ENCODE results near the gene RMI1. TPM values are rescaled to one million over a fixed set of nuclear protein-coding genes. Genes with fewer than 3 reads are reported as not detected.
A peak's percentile ranks its signal among the peaks of the same experiment; 100 is the strongest.

Gene RMI1
- total RNA-seq, 2 donors from 2014 or later = 27.1 to 33.2 TPM

DNA sequence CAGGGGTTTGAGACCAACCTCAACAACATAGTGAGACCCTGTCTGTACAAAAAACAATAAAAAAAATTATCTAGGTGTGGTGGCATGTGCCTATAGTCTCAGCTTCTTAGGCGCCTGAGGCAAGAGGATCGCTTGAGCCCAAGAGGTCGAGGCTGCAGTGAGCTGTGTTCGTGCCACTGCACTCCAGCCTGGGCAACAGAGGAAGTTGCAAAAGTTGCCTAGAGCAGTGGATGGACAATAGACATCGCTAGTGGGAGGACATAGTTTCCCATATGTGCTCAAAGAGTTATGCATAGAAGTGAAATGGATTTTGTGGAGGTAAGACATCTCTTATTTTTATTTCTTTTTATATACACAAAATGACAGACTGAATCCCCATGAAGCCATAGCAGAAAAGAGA lies 19.6 kb upstream of the RMI1 start:
- no peaks in the 10 kb centered on the region for H3K36me3 ChIP-seq (ENCODE audit: control insufficient read depth, insufficient read depth, low read length)
- H3K9me3 ChIP-seq (ENCODE audit: control insufficient read depth, low read length) = no peaks in the 10 kb centered on the region
- WGBS, 2 experiments (ENCODE audit: insufficient coverage in 1 of 2, insufficient read length in 1 of 2) = 87 to 95% methylated on average over 4 to 5 of the region's 5 CpGs
- H3K27ac ChIP-seq (ENCODE audit: low read depth, low read length) = no peak overlapping the region
- H3K4me1 Mint-ChIP-seq = peaks cover 4% of the 10 kb centered on the region
- H3K4me3 Mint-ChIP-seq = no peak overlapping the region
- no peaks in the 10 kb centered on the region for H3K4me1 ChIP-seq (ENCODE audit: control insufficient read depth, insufficient read depth, low read length)
- no peak for TF ChIP-seq CTCF (conservative IDR thresholded peaks at IDR 0.05)
- no peak overlapping the region for H3K4me3 ChIP-seq (ENCODE audit: low read length)
- H3K27ac Mint-ChIP-seq = no peak overlapping the region
- H3K27me3 ChIP-seq (ENCODE audit: control insufficient read depth, insufficient read depth, low read length, poor library complexity, severe bottlenecking) = no peaks in the 10 kb centered on the region
- DNase-seq = no peak
- no peak overlapping the region for H3K9ac ChIP-seq (ENCODE audit: extremely low read depth, low read length, poor library complexity, severe bottlenecking)
- no peaks in the 10 kb centered on the region for H3K27me3 Mint-ChIP-seq (ENCODE audit: insufficient read depth)
- no peaks in the 10 kb centered on the region for H3K9me3 Mint-ChIP-seq
- H3K36me3 Mint-ChIP-seq (ENCODE audit: low read depth) = peaks cover 3% of the 10 kb centered on the region

- H3K9ac ChIP-seq (ENCODE audit: extremely low read depth, low read length, poor library complexity, severe bottlenecking) = no peak overlapping the region
- TF ChIP-seq CTCF (conservative IDR thresholded peaks at IDR 0.05) = no peak
- peaks cover 10% of the 10 kb centered on the region for H3K36me3 ChIP-seq (ENCODE audit: control insufficient read depth, insufficient read depth, low read length)
- H3K4me3 Mint-ChIP-seq = no peak overlapping the region
- no peak overlapping the region for H3K4me3 ChIP-seq (ENCODE audit: low read length)
- no peaks in the 10 kb centered on the region for H3K9me3 Mint-ChIP-seq
- no peak for DNase-seq
- H3K27ac Mint-ChIP-seq = no peak overlapping the region
- H3K27me3 ChIP-seq (ENCODE audit: control insufficient read depth, insufficient read depth, low read length, poor library complexity, severe bottlenecking) = no peaks in the 10 kb centered on the region
- H3K36me3 Mint-ChIP-seq (ENCODE audit: low read depth) = peaks cover 8% of the 10 kb centered on the region
- H3K27ac ChIP-seq (ENCODE audit: low read depth, low read length) = no peak overlapping the region
- H3K4me1 ChIP-seq (ENCODE audit: control insufficient read depth, insufficient read depth, low read length) = no peaks in the 10 kb centered on the region
- 81 to 86% methylated on average over 3 of the region's 3 CpGs for WGBS, 2 experiments (ENCODE audit: insufficient coverage in 1 of 2, insufficient read length in 1 of 2)
- no peaks in the 10 kb centered on the region for H3K9me3 ChIP-seq (ENCODE audit: control insufficient read depth, low read length)
- H3K27me3 Mint-ChIP-seq (ENCODE audit: insufficient read depth) = no peaks in the 10 kb centered on the region
- H3K4me1 Mint-ChIP-seq = no peaks in the 10 kb centered on the region
These were observed 18.4 kb upstream of the RMI1 start for GRCh38 chr9:83962165-83962564.

- Mint-ChIP-seq H3K4me3 (no peak overlapping the region), H3K36me3 (ENCODE audit: low read depth) (peaks cover 30% of the 10 kb centered on the region), H3K27me3 (ENCODE audit: insufficient read depth) (no peaks in the 10 kb centered on the region), H3K9me3 (no peaks in the 10 kb centered on the region), H3K4me1 (no peaks in the 10 kb centered on the region), H3K27ac (peak overlapping the region; percentile 56)
- H3K36me3 ChIP-seq (ENCODE audit: control insufficient read depth, insufficient read depth, low read length) = peaks cover 38% of the 10 kb centered on the region
- no peak for TF ChIP-seq CTCF (conservative IDR thresholded peaks at IDR 0.05)
- no peaks in the 10 kb centered on the region for H3K4me1 ChIP-seq (ENCODE audit: control insufficient read depth, insufficient read depth, low read length)
- H3K9me3 ChIP-seq (ENCODE audit: control insufficient read depth, low read length) = no peaks in the 10 kb centered on the region
- H3K9ac ChIP-seq (ENCODE audit: extremely low read depth, low read length, poor library complexity, severe bottlenecking) = no peak overlapping the region
- H3K27ac ChIP-seq (ENCODE audit: low read depth, low read length) = peak overlapping the region; percentile 16
- H3K4me3 ChIP-seq (ENCODE audit: low read length) = no peak overlapping the region
- 85 to 87% methylated on average over 2 of the region's 2 CpGs for WGBS, 2 experiments (ENCODE audit: insufficient coverage in 1 of 2, insufficient read length in 1 of 2)
- H3K27me3 ChIP-seq (ENCODE audit: control insufficient read depth, insufficient read depth, low read length, poor library complexity, severe bottlenecking) = no peaks in the 10 kb centered on the region
- no peak for DNase-seq
These were observed 15.6 kb upstream of the RMI1 start for GRCh38 chr9:83964973-83965349.
